RWPE2 (cell line): ENCODE data around the gene RPL37A.

Experiments
- ATAC-seq: fragments of 200-7000 bp; cut with Tn5 transposase; 3 replicates; pipeline ENCODE4 v1.9.1; 2021; ENCODE audit warnings: low read depth
- DNase-seq: peaks from one replicate; pipeline ENCODE4 v3.0.0-alpha.2; 2020; ENCODE audit warnings: low spot score
- H3K27ac ChIP-seq: fragments of 450-650 bp; 2 replicates; pipeline ENCODE4 v1.5.1; 2017; ENCODE audit warnings: mild to moderate bottlenecking; ENCODE audit not compliant: poor library complexity, severe bottlenecking
- H3K27me3 ChIP-seq: fragments of 250-450 bp; sonication (Bioruptor Pico); 2 replicates; pipeline ENCODE4 v1.5.1; 2021; ENCODE audit warnings: mild to moderate bottlenecking, moderate library complexity; ENCODE audit not compliant: insufficient read depth, poor library complexity, severe bottlenecking
- H3K36me3 ChIP-seq: fragments of 250-450 bp; sonication (Bioruptor Pico); 2 replicates; pipeline ENCODE4 v1.5.1; 2020; ENCODE audit warnings: low read depth, mild to moderate bottlenecking, moderate library complexity
- H3K4me1 ChIP-seq: fragments of 250-450 bp; sonication (Bioruptor Pico); 2 replicates; pipeline ENCODE4 v1.5.1; 2021; ENCODE audit warnings: mild to moderate bottlenecking, moderate library complexity; ENCODE audit not compliant: insufficient read depth, poor library complexity, severe bottlenecking
- H3K4me3 ChIP-seq: fragments of 250-450 bp; sonication (Bioruptor Pico); 2 replicates; pipeline ENCODE4 v1.5.1; 2021; ENCODE audit warnings: mild to moderate bottlenecking, moderate library complexity; ENCODE audit not compliant: severe bottlenecking
- H3K9me3 ChIP-seq: fragments of 250-450 bp; sonication (Bioruptor Pico); 2 replicates; pipeline ENCODE4 v1.5.1; 2021; ENCODE audit warnings: mild to moderate bottlenecking, moderate library complexity; ENCODE audit not compliant: severe bottlenecking
- CTCF ChIP-seq: fragments of 450-650 bp; IDR thresholded peaks from one replicate; pipeline ENCODE4 v1.5.1; 2017; ENCODE audit warnings: mild to moderate bottlenecking, moderate library complexity; ENCODE audit not compliant: poor library complexity, severe bottlenecking

Gene RPL37A

GRCh38 chr2:216498379-216499352 lies at the start of gene RPL37A:
Gene RPL37A, plus strand, starts transcription at chr2:216498844. Its CDS starts 31 bp downstream, at chr2:216498875.
- peak within 1 kb of the TSS; percentile 65 for H3K4me3 ChIP-seq
- ATAC-seq: peak; percentile 91
- DNase-seq: peak; percentile 93
- peaks cover 23% of the 10 kb centered on the region for H3K4me1 ChIP-seq
- H3K27ac ChIP-seq: peak within 1 kb of the TSS; percentile 82
- TF ChIP-seq CTCF: no peak
- H3K9me3 ChIP-seq: no peaks in the 10 kb centered on the region
- peaks cover 48% of the 10 kb centered on the region for H3K36me3 ChIP-seq
- H3K27me3 ChIP-seq: no peaks in the 10 kb centered on the region

GRCh38 chr2:216450346-216450745 lies 48.3 kb upstream of the RPL37A start:
- no peaks in the 10 kb centered on the region for H3K4me1 ChIP-seq
- DNase-seq: no peak
- H3K4me3 ChIP-seq: no peak overlapping the region
- ATAC-seq: no peak
- H3K27ac ChIP-seq: no peak overlapping the region
- H3K27me3 ChIP-seq: no peaks in the 10 kb centered on the region
- no peaks in the 10 kb centered on the region for H3K9me3 ChIP-seq
- no peak for TF ChIP-seq CTCF
- H3K36me3 ChIP-seq: peaks cover 69% of the 10 kb centered on the region

GRCh38 chr2:216450784-216451183 lies 47.9 kb upstream of the RPL37A start:
- Histone ChIP-seq H3K27me3 (no peaks in the 10 kb centered on the region), H3K4me3 (no peak overlapping the region), H3K36me3 (peaks cover 64% of the 10 kb centered on the region), H3K4me1 (no peaks in the 10 kb centered on the region), H3K9me3 (no peaks in the 10 kb centered on the region), H3K27ac (no peak overlapping the region)
- DNase-seq (no peak), ATAC-seq (no peak)
- no peak for TF ChIP-seq CTCF

- ATAC-seq: no peak
Observed at GRCh38 chr2:216453955-216454614, 44.6 kb upstream of the RPL37A start.

More at GRCh38 chr2:216453955-216454614, 44.6 kb upstream of the RPL37A start:
- Histone ChIP-seq H3K36me3 (peaks cover 45% of the 10 kb centered on the region), H3K4me3 (no peak overlapping the region), H3K9me3 (no peaks in the 10 kb centered on the region), H3K27ac (no peak overlapping the region), H3K4me1 (no peaks in the 10 kb centered on the region), H3K27me3 (no peaks in the 10 kb centered on the region)
- TF ChIP-seq CTCF: no peak
- no peak for DNase-seq
